Midbrain (tissue), 1 donor: ENCODE measurements around the gene PTCH1.

Experiments used
- DNase-seq: peaks from one replicate; lab custom pipeline; 2025; lab: John Stamatoyannopoulos, UW

Gene PTCH1

GRCh38 chr9:95406121-95406520 lies 110.7 kb downstream of the PTCH1 start:
- DNase-seq = no peak

GRCh38 chr9:95399261-95399660 lies 117.5 kb downstream of the PTCH1 start:
- no peak for DNase-seq
